Chondrocyte (in vitro differentiated cells): Measurements from ENCODE around the gene TSGA10IP. TPM values are rescaled to one million over a fixed set of nuclear protein-coding genes. Genes with fewer than 3 reads are reported as not detected.

Experiments used
- DNase-seq: peaks from one replicate; pipeline ENCODE4 v3.0.0; 2021; ENCODE audit warnings: mixed read lengths, low spot score
- H3K27ac Mint-ChIP-seq: one replicate; pipeline ENCODE4 v1.8.0; 2021; ENCODE audit warnings: mild to moderate bottlenecking, moderate library complexity, mixed read lengths; ENCODE audit not compliant: unreplicated experiment
- H3K27me3 Mint-ChIP-seq: 2 replicates; pipeline ENCODE4 v1.8.0; 2021; ENCODE audit warnings: low read depth, mixed read lengths
- H3K36me3 Mint-ChIP-seq: 2 replicates; pipeline ENCODE4 v1.8.0; 2021; ENCODE audit warnings: low read depth, mixed read lengths
- H3K4me1 Mint-ChIP-seq: 2 replicates; pipeline ENCODE4 v1.8.0; 2021; ENCODE audit warnings: low read depth, mild to moderate bottlenecking, mixed read lengths
- H3K4me3 Mint-ChIP-seq: one replicate; pipeline ENCODE4 v1.8.0; 2021; ENCODE audit warnings: mild to moderate bottlenecking, moderate library complexity, mixed read lengths; ENCODE audit not compliant: unreplicated experiment
- H3K9me3 Mint-ChIP-seq: 2 replicates; pipeline ENCODE4 v1.8.0; 2021; ENCODE audit warnings: low read depth, mixed read lengths
- CTCF ChIP-seq: fragments of 200-600 bp; sonication (generic); IDR thresholded peaks from 2 replicates; pipeline ENCODE4 v1.5.0; 2021; ENCODE audit warnings: antibody characterized with exemption, mild to moderate bottlenecking, moderate library complexity
- total RNA-seq: library from RNA; stranded (reverse); gene quantifications from 3 replicates; pipeline ENCODE4 v1.2.1, GENCODE V29; 2021

TSGA10IP gene
- total RNA-seq, 1 donor from 2014 or later = not detected

- H3K9me3 Mint-ChIP-seq = no peaks in the 10 kb centered on the region
- H3K27me3 Mint-ChIP-seq = no peaks in the 10 kb centered on the region
- H3K4me1 Mint-ChIP-seq = no peaks in the 10 kb centered on the region
- DNase-seq = no peak
- H3K4me3 Mint-ChIP-seq = no peak overlapping the region
- TF ChIP-seq CTCF = no peak
- peaks cover 16% of the 10 kb centered on the region for H3K36me3 Mint-ChIP-seq
- H3K27ac Mint-ChIP-seq = no peak overlapping the region
These were observed 33.3 kb downstream of the TSGA10IP start for GRCh38 chr11:65978391-65979238.

- no peak overlapping the region for H3K4me3 Mint-ChIP-seq
- no peak for TF ChIP-seq CTCF
- no peak overlapping the region for H3K27ac Mint-ChIP-seq
- no peaks in the 10 kb centered on the region for H3K9me3 Mint-ChIP-seq
- no peaks in the 10 kb centered on the region for H3K4me1 Mint-ChIP-seq
- H3K36me3 Mint-ChIP-seq = peaks cover 16% of the 10 kb centered on the region
- DNase-seq = no peak
- no peaks in the 10 kb centered on the region for H3K27me3 Mint-ChIP-seq
These were observed 34.0 kb downstream of the TSGA10IP start for GRCh38 chr11:65979261-65979759.

- Mint-ChIP-seq H3K4me1 (peaks cover 8% of the 10 kb centered on the region), H3K4me3 (no peak overlapping the region), H3K27ac (no peak overlapping the region), H3K9me3 (no peaks in the 10 kb centered on the region), H3K36me3 (peaks cover 11% of the 10 kb centered on the region), H3K27me3 (no peaks in the 10 kb centered on the region)
- peak; percentile 86 for DNase-seq
- TF ChIP-seq CTCF = no peak
These were observed 35.9 kb downstream of the TSGA10IP start for GRCh38 chr11:65981101-65981740.

- peak overlapping the region; percentile 51 for H3K27ac Mint-ChIP-seq
- TF ChIP-seq CTCF = no peak
- peaks cover 8% of the 10 kb centered on the region for H3K4me1 Mint-ChIP-seq
- H3K27me3 Mint-ChIP-seq = no peaks in the 10 kb centered on the region
- H3K36me3 Mint-ChIP-seq = peaks cover 9% of the 10 kb centered on the region
- DNase-seq = peak; percentile 81
- no peaks in the 10 kb centered on the region for H3K9me3 Mint-ChIP-seq
- no peak overlapping the region for H3K4me3 Mint-ChIP-seq
These were observed 36.9 kb downstream of the TSGA10IP start for GRCh38 chr11:65981972-65982823.
